T-helper 1 cell treated with Interleukin-12 subunit alpha and Interleukin-12 subunit beta and Interleukin-4 antibody, amounts not matched to agents 30 μg/mL and 1 μg/mL, for 36 hours (primary cell): ENCODE measurements around the gene MAP3K20.
A peak's percentile ranks its signal among the peaks of the same experiment; 100 is the strongest.

Experiments used
- H3K27ac Mint-ChIP-seq: one replicate; pipeline ENCODE4 v1.8.0; 2021; ENCODE audit warnings: mild to moderate bottlenecking, mixed read lengths
- H3K27me3 Mint-ChIP-seq: one replicate; pipeline ENCODE4 v1.8.0; 2021; ENCODE audit warnings: low read depth, mixed read lengths
- H3K36me3 Mint-ChIP-seq: one replicate; pipeline ENCODE4 v1.8.0; 2021; ENCODE audit warnings: low read depth, mixed read lengths
- H3K4me1 Mint-ChIP-seq: one replicate; pipeline ENCODE4 v1.8.0; 2021; ENCODE audit warnings: low read depth, mixed read lengths
- H3K4me3 Mint-ChIP-seq: one replicate; pipeline ENCODE4 v1.8.0; 2021; ENCODE audit warnings: mild to moderate bottlenecking, moderate library complexity, mixed read lengths
- H3K9me3 Mint-ChIP-seq: one replicate; pipeline ENCODE4 v1.8.0; 2021; ENCODE audit warnings: mixed read lengths

MAP3K20 gene

DNA sequence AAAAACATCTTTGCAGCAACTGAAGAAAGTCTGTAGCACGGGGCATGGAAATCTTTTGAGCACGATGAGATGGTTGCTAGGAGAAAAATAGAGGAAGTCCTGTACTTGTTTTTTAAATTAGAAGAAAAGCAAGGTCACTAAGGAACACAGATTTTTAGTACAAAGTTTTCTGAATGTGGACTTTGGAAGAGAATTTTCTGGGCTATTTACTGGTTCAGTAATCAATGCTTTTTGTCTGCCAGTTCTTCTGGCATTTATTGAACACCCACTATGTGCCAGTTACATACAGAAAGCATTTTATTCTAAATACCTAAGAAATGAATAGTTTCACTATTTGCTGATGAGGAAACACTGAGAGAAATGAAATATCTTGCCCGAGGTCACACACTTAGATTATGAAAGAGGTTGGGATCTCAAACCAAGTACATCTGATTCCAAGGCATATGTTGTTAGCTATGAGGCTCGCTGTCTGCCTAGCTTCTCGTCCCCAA, 15.6 kb upstream of the MAP3K20 start:
- H3K4me1 Mint-ChIP-seq, result no peaks in the 10 kb centered on the region
- H3K4me3 Mint-ChIP-seq, result no peak overlapping the region
- H3K36me3 Mint-ChIP-seq, result no peaks in the 10 kb centered on the region
- H3K9me3 Mint-ChIP-seq, result no peaks in the 10 kb centered on the region
- peaks cover 28% of the 10 kb centered on the region for H3K27me3 Mint-ChIP-seq
- H3K27ac Mint-ChIP-seq, result no peak overlapping the region

DNA sequence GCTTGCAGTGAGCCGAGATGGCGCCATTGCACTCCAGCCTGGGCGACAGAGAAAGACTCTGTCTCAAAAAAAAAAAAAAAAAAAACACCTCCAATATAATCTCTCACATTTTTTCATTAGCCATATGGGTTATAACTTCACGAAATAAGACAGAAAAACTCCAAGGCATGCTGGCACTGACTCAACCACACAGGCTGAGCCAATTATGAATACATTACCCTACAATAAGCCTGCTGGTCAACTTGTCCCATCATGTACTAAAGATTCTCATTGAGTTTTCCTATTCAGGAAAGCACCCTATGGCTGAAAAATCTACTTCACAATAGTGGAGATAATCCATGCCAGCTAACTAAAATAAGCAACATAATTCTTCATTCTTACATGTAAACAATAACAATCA, 12.8 kb upstream of the MAP3K20 start:
- Mint-ChIP-seq H3K9me3 (no peaks in the 10 kb centered on the region), H3K27ac (no peak overlapping the region), H3K4me1 (no peaks in the 10 kb centered on the region), H3K4me3 (no peak overlapping the region), H3K36me3 (no peaks in the 10 kb centered on the region), H3K27me3 (peaks cover 29% of the 10 kb centered on the region)

DNA sequence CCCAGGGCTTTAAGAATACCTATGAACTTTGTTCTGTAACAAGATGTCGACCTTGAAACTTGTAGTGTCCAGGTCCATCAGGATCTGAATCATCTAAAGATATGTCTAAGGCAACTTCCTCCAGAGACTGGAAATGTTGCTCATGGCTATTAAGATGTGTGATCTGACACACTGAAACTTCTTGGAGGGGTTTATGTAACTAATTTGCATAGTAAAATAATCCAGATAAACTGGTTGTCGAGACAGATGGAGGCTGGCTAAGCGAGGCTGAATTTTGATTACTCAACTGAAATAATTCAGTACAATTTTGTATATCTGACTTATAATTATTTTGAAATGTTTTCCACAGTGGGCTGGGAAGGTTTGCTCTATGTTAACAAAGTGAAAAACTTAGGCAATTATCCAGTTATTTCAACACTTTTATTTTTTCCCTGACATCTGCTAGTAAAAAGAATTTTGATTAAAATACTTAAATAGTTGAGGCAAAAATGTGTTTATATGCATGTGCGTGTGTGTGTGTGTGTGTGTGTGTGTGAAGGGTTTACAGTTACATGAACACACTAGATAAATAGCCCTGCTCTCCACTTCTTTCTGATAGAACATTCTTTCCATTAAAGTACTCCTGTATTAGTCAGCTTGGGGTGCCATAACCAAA, 11.4 kb upstream of the MAP3K20 start:
- peaks cover 39% of the 10 kb centered on the region for H3K27me3 Mint-ChIP-seq

DNA sequence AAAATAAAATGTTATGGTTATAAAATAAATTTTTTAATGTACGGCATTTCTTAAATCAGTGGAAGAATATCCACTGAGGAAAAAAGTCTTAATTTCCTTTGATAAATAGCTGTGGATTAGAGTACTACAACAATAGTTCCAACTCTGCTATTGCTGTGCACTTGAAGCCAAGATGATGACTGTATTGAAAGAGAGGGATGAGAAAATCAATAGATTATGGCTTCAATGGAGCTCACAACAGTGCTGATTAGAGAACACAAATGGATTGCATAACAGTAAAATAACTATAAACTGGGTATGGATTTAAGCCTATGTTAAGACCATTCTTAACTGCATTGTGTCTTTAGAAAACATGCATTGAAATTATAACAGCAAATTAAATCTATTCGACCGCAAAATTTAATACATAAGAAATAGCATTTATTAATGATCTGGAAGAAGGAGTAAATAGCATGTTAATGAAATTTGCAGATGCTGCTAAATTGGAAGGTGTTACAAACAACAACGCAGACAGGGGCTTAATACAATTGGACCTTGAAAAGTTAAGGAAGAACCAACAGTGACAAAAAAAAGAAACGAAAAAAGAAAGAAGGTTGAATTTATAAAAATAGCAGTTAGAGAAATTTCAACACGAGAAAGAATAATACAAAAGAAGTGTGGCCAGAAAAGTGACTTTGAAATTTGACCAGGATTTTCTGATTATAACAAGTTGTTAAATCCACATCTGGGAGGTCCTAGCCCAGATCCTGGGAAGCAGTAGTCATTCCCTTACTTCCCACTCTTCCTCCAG, 8.6 kb upstream of the MAP3K20 start:
- H3K27me3 Mint-ChIP-seq, result peaks cover 48% of the 10 kb centered on the region

More for the DNA sequence above, 11.4 kb upstream of the MAP3K20 start:
- Mint-ChIP-seq H3K4me3 (no peak overlapping the region), H3K27ac (no peak overlapping the region), H3K4me1 (no peaks in the 10 kb centered on the region), H3K9me3 (no peaks in the 10 kb centered on the region), H3K36me3 (no peaks in the 10 kb centered on the region)

DNA sequence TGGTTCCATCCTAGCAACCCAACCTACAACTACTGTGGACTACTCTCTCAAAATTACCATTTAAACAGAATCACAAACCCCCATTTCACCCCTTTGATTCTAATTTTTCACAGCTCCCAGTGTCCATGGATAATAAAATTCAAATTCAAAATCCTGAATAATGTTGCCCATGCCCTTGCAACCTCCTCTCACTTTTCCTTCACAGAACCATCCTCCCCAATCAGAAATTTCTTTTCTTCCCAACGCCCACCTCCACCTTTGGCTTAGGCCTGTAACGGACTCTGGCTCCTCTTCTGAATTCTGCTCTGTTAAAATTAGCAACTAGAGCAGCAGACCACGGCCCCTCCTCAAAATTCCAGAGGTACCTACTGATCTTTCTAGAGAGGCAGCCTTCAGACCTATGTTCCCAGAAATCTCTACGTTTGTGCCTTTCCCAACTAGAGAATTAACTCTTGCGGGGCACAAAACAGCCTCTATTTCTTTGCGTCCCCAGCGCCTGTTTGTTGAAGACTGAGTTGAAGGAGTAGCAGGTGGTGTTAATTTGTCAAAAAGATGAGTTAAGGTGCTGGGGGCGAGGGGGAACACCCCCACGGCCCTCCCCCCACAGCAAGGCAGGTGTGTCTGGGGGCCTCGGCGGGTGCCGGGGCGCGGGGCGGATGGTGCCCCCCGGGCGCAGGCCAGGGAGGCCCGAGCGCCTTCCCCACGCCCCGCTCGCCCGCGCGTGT, 428 bp upstream of the MAP3K20 start:
- Mint-ChIP-seq H3K4me1 (peaks cover 20% of the 10 kb centered on the region), H3K4me3 (peak overlapping the region; percentile 78), H3K27ac (peak overlapping the region; percentile 60), H3K27me3 (peaks cover 29% of the 10 kb centered on the region), H3K9me3 (no peaks in the 10 kb centered on the region), H3K36me3 (peaks cover 7% of the 10 kb centered on the region)

More for the DNA sequence above, 8.6 kb upstream of the MAP3K20 start:
- Mint-ChIP-seq H3K4me3 (no peak overlapping the region), H3K4me1 (no peaks in the 10 kb centered on the region), H3K27ac (no peak overlapping the region), H3K36me3 (no peaks in the 10 kb centered on the region), H3K9me3 (no peaks in the 10 kb centered on the region)

DNA sequence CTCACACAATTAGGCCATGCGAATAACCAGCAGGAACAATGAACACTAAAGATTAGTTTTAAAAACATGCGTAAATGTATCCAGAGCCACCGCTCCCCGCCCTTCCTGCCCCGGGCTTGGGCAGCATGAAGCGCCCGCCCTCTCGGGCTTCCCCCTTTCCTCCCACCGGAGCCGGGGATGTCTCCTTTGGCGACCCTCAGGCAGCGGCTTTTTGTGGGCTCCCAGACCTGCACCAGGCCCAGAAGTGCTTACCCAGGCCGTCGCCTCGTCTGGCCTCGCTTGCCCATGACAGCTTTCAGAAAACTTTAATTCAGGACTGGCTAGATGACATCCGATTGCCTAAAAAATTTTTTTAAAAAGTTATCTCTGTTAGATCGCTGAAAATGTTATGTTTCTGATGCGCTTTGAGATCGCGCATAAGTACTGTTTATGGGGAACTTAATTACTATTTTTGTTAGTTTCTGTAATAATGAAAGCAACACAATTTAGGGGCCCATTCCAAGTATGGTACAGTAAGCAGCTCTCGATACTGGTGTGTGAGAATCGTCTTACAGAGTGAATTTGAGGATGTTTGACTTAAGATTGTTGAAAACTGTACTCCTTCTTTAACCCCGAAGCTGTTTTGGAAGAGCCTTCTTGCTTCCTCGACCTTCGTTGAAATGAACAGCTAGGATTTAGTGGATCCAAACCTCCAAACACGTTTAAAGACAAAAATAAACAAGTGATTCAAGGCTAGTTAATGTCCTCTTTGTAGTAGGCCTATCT, 1.1 kb downstream of the MAP3K20 start:
- Mint-ChIP-seq H3K27ac (peak overlapping the region; percentile 65), H3K36me3 (peaks cover 8% of the 10 kb centered on the region), H3K4me1 (peaks cover 20% of the 10 kb centered on the region), H3K9me3 (no peaks in the 10 kb centered on the region), H3K4me3 (peak overlapping the region; percentile 81), H3K27me3 (peaks cover 23% of the 10 kb centered on the region)

DNA sequence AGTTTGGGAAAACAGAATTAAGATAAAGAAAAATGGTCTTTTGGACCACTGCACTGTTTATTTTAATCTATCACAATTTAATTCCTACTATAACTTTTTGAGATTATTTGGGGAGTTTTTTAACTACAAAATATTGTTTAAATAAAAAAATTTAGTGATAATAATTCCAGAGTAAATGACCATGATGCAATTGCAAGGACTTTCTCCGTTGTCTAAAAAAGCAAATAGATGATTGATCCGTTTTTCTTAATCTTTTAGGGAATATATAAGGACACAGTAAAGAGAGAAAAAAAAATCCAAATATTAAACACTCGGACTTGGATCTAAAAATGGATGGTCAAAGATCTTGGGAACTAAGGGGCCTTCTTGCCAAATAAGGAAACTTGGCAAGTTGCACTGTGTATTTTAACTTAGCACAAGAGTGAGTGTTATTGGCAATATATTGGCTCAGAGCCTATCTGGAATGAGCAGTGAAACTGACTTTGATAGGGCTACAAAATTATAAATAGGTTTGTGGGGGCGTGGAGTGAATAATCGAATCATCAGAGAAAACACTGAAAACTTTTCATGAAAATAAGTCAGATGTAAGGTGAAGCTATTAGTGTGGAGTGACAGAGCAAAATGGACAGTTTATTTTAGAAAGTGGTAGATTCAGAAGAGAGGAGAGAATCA, 2.0 kb downstream of the MAP3K20 start:
- Mint-ChIP-seq H3K27me3 (peaks cover 14% of the 10 kb centered on the region), H3K9me3 (no peaks in the 10 kb centered on the region), H3K27ac (no peak overlapping the region), H3K36me3 (peaks cover 9% of the 10 kb centered on the region), H3K4me1 (peaks cover 20% of the 10 kb centered on the region), H3K4me3 (peak overlapping the region; percentile 81)

DNA sequence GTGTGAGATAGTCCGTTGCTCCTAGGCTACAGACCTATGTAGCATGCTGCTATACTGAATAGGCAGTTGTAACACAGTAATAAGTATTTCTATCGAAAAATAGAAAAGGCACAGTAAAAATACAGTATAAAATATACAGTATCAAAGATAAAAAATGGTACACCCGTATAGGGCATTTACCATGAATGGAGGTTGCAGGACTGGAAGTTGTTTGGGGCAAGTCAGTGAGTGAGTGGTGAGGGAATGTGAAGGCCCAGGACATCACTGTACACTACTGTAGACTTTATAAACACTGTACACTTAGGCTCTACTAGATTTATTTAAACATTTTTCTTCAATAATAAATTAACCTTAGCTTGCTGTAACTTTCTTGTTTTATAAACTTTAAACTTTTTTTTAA, 3.5 kb downstream of the MAP3K20 start:
- no peak overlapping the region for H3K4me3 Mint-ChIP-seq
- H3K27ac Mint-ChIP-seq, result no peak overlapping the region
- H3K36me3 Mint-ChIP-seq, result peaks cover 10% of the 10 kb centered on the region
- no peaks in the 10 kb centered on the region for H3K9me3 Mint-ChIP-seq
- H3K27me3 Mint-ChIP-seq, result peaks cover 14% of the 10 kb centered on the region
- H3K4me1 Mint-ChIP-seq, result peaks cover 20% of the 10 kb centered on the region

DNA sequence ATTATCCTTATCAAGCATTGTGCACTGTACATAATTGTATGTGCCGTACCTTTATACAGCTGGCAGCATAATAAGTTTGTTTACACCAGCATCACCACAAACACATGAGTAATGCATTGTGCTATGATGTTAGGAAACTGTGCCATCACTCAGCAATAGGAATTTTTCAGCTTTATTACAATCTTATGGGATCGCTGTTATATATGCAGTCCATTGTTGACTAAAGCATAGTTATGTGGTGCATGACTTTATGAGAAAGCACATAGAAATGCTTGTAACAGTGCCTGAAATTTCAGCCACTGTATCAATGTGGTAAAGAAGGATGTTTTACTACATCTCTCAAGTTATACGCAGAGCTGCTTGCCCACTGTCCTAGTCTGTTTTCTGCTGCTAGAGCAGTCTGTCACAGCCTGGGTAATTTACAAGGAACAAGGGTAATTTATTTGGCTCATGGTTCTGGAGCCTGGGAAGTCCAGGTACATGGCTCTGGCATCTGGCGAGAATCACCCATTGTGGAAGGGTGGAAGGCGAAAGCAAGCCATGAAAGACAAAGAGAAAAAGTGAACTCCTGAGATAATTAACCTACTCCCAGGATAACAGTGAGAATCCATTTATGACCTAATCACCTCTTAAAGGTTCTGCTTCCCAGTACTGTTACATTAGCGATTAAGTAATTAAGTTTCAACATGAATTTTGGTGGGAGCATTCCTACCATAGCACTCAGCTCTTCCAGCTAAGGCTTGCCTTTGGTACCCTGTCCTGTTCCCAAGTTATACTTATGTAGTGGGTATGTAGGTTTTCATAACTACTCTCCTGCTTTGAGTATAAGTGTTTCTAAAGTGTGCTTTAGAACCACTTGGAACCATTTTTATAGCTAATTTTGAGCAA, 4.6 kb downstream of the MAP3K20 start:
- Mint-ChIP-seq H3K27ac (no peak overlapping the region), H3K36me3 (peaks cover 11% of the 10 kb centered on the region), H3K9me3 (no peaks in the 10 kb centered on the region), H3K4me3 (no peak overlapping the region), H3K27me3 (peaks cover 17% of the 10 kb centered on the region), H3K4me1 (peaks cover 13% of the 10 kb centered on the region)

DNA sequence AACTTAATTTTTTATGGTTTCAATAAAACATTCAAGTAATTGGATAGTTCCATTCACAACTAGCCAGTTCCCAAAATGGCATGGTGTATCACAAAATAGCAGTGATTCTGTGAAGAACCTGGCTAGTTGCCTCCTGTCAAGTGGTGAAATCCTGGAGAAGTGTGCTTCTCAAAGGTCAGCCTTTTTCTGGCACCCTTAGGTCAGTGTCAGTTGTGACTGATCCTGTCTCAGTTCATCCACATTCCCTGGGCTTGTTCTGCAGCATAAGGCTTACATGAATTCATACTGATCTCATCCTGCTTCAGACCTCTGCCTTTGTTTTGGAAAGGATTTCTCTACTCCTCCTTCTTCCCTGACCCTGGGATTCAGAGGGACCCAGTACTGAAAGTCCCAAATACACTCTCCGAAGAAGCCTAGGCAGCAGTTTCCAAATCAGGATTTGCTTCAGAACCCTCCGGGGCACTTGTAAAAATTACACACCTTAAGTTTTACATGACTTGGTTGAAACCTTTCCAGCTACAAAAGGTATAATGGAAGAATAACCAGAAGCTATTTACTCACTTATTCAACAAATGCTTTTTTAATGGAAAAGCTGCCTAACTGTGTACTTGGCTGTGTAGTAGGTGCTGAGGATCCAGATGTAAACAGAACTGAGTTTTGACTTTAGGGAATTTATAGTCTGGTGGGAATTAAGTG, 11.0 kb downstream of the MAP3K20 start:
- no peaks in the 10 kb centered on the region for H3K4me1 Mint-ChIP-seq
- H3K36me3 Mint-ChIP-seq, result peaks cover 11% of the 10 kb centered on the region
- H3K4me3 Mint-ChIP-seq, result no peak overlapping the region
- peaks cover 21% of the 10 kb centered on the region for H3K27me3 Mint-ChIP-seq
- H3K9me3 Mint-ChIP-seq, result no peaks in the 10 kb centered on the region
- no peak overlapping the region for H3K27ac Mint-ChIP-seq

DNA sequence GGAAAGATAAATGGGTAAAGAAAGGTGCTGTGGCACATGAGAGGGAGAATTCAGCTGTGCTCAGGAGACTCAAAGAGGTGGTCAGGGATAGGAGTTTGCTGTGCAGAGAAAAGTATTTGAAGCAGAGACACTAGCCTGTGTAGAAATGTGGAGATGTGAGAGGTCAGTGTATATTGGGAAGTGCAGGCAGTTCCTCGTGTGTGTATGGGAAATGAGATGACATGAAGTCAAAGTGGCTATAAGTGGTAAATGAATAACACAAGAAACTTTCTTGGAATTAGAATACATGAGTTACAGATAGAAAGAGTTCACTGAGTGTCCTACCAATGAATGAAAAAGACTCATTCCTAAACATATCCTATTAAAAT, 11.6 kb downstream of the MAP3K20 start:
- Mint-ChIP-seq H3K4me3 (no peak overlapping the region), H3K36me3 (peaks cover 11% of the 10 kb centered on the region)

DNA sequence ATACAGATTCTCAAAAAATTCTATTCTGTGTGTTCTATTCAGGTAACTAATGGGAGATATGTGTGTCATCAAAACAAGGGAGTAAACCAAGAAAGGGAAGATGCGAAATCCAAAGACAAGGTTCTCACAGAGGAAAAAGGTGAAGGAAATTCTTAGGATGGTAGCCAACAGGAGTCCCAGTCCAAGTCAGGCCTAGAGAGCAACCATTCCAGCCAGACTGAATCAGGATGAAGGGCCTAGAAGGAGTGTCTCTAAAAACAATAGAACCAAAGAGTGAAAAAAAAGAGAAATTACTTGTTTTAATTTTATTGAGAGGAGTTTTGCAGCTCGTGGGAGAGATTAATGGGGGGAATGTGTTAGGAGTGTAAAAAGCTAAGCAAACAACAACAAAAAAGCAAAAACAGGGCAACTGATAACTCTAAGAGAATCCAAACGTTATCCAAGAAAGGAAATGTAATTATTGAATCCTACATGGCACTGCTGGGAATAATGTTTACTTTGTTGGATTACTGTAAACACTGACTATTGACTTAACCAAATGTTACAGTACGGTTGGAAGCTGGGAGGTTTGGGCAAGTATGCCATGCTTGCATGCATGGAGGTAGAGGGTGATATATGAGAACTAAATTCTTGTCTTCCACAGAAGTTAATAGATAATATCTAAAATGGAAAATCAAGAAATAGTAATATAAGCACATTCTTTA, 12.3 kb downstream of the MAP3K20 start:
- Mint-ChIP-seq H3K27ac (no peak overlapping the region), H3K4me1 (no peaks in the 10 kb centered on the region), H3K4me3 (no peak overlapping the region), H3K36me3 (peaks cover 9% of the 10 kb centered on the region), H3K9me3 (no peaks in the 10 kb centered on the region), H3K27me3 (peaks cover 21% of the 10 kb centered on the region)

More for the DNA sequence above, 11.6 kb downstream of the MAP3K20 start:
- H3K9me3 Mint-ChIP-seq, result no peaks in the 10 kb centered on the region
- H3K27ac Mint-ChIP-seq, result no peak overlapping the region
- no peaks in the 10 kb centered on the region for H3K4me1 Mint-ChIP-seq
- peaks cover 21% of the 10 kb centered on the region for H3K27me3 Mint-ChIP-seq
